Measurements from ENCODE around the gene TTC34. TPM values are rescaled to one million over a fixed set of nuclear protein-coding genes. Genes with fewer than 3 reads are reported as not detected.
"Not testable (repeated sequence)": the region's sequence is repeated elsewhere in the genome, so short reads cannot be mapped to it uniquely, and the experiment has no call there.

The TTC34 gene
- total RNA-seq, 4 donors from 2014 or later: 0.14 to 6.0 (median 0.75) TPM

GRCh38 chr1:2653741-2654442, 147.6 kb downstream of the TTC34 start:
- in situ Hi-C loops (cut with MboI; ENCODE audit: low pct_ligation_motif_present in 1 of 4, low pct_unique_long_range_greater_than_20kb in 1 of 4, low sequenced_read_pairs in 3 of 4); H3K4me3 ChIP-seq; H3K36me3 ChIP-seq; H3K27me3 ChIP-seq; intact Hi-C loops (cut with DNase I; ENCODE audit: low total_unique reads); H3K27ac ChIP-seq; H3K9me3 ChIP-seq; H3K4me1 ChIP-seq: not testable (repeated sequence)
- peak; percentile 45 for DNase-seq
- 33 to 37% methylated on average over 14 of the region's 14 CpGs for WGBS, 2 donors (ENCODE audit: low coverage in 1 of 2)

GRCh38 chr1:2652926-2653571, 148.4 kb downstream of the TTC34 start:
- intact Hi-C loops (cut with DNase I; ENCODE audit: low total_unique reads); H3K4me3 ChIP-seq; H3K27ac ChIP-seq; in situ Hi-C loops (cut with MboI; ENCODE audit: low pct_ligation_motif_present in 1 of 4, low pct_unique_long_range_greater_than_20kb in 1 of 4, low sequenced_read_pairs in 3 of 4); H3K9me3 ChIP-seq; H3K4me1 ChIP-seq; DNase-seq; H3K36me3 ChIP-seq; H3K27me3 ChIP-seq: not testable (repeated sequence)
- WGBS, 2 donors (ENCODE audit: low coverage in 1 of 2): 27 to 40% methylated on average over 6 to 12 of the region's 12 CpGs

GRCh38 chr1:2652152-2652925, 149.2 kb downstream of the TTC34 start:
- H3K4me1 ChIP-seq; H3K27ac ChIP-seq; H3K4me3 ChIP-seq; DNase-seq; H3K9me3 ChIP-seq; H3K36me3 ChIP-seq; in situ Hi-C loops (cut with MboI; ENCODE audit: low pct_ligation_motif_present in 1 of 4, low pct_unique_long_range_greater_than_20kb in 1 of 4, low sequenced_read_pairs in 3 of 4); intact Hi-C loops (cut with DNase I; ENCODE audit: low total_unique reads); H3K27me3 ChIP-seq: not testable (repeated sequence)
- 29 to 33% methylated on average over 14 to 16 of the region's 16 CpGs for WGBS, 2 donors (ENCODE audit: low coverage in 1 of 2)

- no peaks in the 10 kb centered on the region for H3K27me3 ChIP-seq
- H3K4me1 ChIP-seq: no peaks in the 10 kb centered on the region
- intact Hi-C loops (cut with DNase I; ENCODE audit: low total_unique reads) (no loop called here), in situ Hi-C loops (cut with MboI; ENCODE audit: low pct_ligation_motif_present in 1 of 4, low pct_unique_long_range_greater_than_20kb in 1 of 4, low sequenced_read_pairs in 3 of 4) (no loop called here)
- peaks cover 9 to 16% of the 10 kb centered on the region in 2 donors for H3K9me3 ChIP-seq
- no peak overlapping the region for H3K27ac ChIP-seq
- DNase-seq: no peak
- WGBS, 2 donors (ENCODE audit: low coverage in 1 of 2): 39% methylated on average over 10 of the region's 10 CpGs; no CpG with 5 or more reads in 1 of the 2 donors
- no peaks in the 10 kb centered on the region for H3K36me3 ChIP-seq
- TF ChIP-seq CTCF (IDR thresholded peaks at IDR 0.05): no peak
- no peak for TF ChIP-seq POLR2A (IDR thresholded peaks at IDR 0.05)
- no peak for TF ChIP-seq EP300 (IDR thresholded peaks at IDR 0.05; ENCODE audit: low read depth)
- no peak for TF ChIP-seq POLR2AphosphoS5 (IDR thresholded peaks at IDR 0.05)
- no peak overlapping the region for H3K4me3 ChIP-seq
These were observed 150.4 kb downstream of the TTC34 start for GRCh38 chr1:2650967-2651645.

- in situ Hi-C loops (cut with MboI; ENCODE audit: low pct_ligation_motif_present in 1 of 4, low pct_unique_long_range_greater_than_20kb in 1 of 4, low sequenced_read_pairs in 3 of 4): loop anchor here in 2 of 4 donors (10.0 to 25.0 kb wide), 2 partner anchors 232 to 235 kb away; partner anchors contain the start of gene PEX10 (in 2 of the 2)
- TF ChIP-seq POLR2AphosphoS5 (IDR thresholded peaks at IDR 0.05) (no peak), POLR2A (IDR thresholded peaks at IDR 0.05) (no peak), CTCF (IDR thresholded peaks at IDR 0.05) (no peak), EP300 (IDR thresholded peaks at IDR 0.05; ENCODE audit: low read depth) (no peak)
- intact Hi-C loops (cut with DNase I; ENCODE audit: low total_unique reads): no loop called here
These were observed 154.7 kb downstream of the TTC34 start for GRCh38 chr1:2646837-2647236.

More at GRCh38 chr1:2646837-2647236, 154.7 kb downstream of the TTC34 start:
- WGBS, 2 donors (ENCODE audit: low coverage in 1 of 2): 61 to 77% methylated on average over 4 to 5 of the region's 5 CpGs
- Histone ChIP-seq H3K36me3 (no peaks in the 10 kb centered on the region), H3K27ac (no peak overlapping the region), H3K4me3 (no peak overlapping the region), H3K9me3 (peaks cover 9 to 16% of the 10 kb centered on the region in 2 donors), H3K4me1 (peaks cover 5 to 15% (median 13%) of the 10 kb centered on the region in 4 donors), H3K27me3 (no peaks in the 10 kb centered on the region)
- DNase-seq: no peak
